ENCODE data around the gene MACO1.
"Not testable (repeated sequence)": the region's sequence is repeated elsewhere in the genome, so short reads cannot be mapped to it uniquely, and the experiment has no call there.

MACO1 gene

DNA sequence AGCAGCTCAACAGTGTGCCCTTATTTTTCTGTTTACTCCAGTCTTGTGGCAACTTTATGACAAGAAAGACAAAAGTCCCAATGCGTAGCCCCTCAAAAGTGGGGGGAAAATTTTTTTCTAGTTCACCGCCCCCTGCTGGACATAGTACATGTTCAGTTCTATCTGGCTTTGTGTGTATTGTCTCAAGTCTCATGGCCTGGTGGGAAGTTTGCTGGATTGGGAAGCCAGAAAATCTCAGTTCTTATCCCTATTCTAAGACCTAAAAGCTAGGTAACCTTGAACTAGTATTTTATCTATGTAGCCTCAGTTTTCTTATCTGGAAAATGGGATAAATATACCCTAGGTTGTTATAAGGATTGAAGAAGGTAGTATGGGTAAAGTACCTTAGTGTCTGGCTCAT lies 56.9 kb downstream of the MACO1 start:
- no peak for DNase-seq (ENCODE audit: low read depth)

DNA sequence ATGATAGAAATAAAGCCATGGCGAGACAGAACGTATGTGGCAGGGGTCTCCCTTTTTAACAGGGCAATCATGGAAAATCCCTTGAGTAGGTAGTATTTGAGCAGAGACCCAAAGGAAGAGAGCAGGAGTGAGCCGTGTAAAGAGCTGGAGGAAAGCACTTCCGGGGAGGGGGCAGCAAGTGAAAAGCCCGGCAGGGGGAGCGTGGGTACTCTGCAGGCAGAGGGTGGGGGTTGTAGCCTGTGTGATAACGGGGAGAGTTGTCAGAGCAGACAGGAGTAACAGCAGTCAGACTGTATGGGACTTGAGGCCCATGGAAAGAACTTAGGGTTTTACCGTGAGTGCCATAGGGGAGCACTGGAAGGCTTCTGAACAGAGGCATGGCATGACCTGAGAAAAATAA lies 61.6 kb downstream of the MACO1 start:
- DNase-seq (ENCODE audit: low read depth), result no peak

DNA sequence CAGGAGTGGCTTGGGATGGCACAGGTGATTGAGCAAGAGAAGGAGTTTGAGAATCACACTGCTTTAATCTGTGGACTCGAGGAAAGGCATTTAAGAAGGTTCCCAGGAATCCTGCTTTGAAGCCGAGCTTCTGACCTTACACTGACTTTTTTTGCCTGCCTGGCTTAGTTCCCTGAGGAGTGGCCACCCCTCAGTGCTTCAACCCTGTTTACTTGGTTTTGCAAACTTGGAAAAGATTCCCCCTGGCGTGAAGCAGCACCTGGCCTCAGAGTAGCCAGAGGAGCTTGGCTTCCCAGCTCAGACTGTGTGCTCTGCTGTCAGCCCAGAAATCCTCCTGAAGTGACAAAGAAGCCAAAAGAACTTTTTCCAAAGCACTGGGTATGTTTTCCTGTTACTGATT lies 64.3 kb downstream of the MACO1 start:
- no peak for DNase-seq (ENCODE audit: low read depth)

DNA sequence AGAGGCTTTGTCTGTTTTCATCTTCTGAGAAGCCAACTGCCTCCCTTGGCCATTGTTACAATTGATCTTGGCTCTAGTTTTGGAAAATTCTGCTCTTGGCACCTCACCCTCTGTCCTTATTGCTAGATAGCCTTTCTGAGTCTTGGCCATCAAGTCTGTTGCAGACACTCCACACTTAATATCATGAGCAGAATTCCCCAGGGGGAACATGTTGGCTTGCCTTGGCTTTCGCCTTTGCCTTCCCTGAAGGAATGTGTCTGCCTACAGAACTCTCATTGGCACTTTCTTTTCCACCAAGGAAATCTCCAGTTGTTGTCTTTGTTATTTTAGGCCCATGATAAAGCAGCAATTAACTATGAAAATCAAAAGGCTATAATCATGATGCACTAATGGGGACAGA lies 70.0 kb downstream of the MACO1 start:
- no peak for DNase-seq (ENCODE audit: low read depth)

DNA sequence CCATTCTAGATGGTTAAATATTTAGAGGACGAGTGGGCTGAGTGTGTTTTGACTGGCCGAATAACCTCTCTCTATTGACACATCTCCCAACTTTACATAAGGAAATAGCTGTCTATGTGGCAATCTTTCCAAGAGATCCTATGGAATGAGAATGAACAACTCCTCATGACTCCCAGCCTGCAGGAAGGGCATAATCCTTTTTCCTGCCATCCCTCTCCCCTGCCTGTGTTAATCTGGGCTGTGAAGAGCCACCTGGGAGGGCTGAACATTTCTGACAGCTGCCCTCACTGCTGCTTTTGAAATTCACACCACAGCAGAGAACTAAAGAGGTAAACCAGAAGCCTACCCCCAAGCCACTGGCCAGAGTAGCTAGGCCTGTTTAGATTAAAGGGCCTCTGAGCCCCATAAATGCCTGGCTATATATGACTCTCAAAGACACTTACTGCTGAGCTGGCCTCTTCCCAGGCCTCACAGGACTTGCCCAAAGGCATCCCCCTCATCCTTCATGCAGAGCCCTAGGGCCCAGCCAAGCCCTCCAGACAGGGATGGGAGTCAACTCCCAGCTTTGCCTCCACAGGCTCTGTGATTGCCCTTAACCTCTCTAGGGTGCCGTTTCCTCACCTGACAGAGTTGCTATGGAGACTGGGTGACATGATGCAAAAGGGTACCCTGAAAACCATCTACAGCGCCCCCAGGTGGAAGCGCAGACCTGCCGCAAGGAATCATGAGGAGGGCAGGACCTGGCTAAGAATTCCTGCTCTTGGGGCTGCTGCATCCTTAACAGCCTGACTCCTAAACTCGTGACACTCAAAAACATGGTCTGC lies 70.8 kb downstream of the MACO1 start:
- DNase-seq (ENCODE audit: low read depth), result no peak

DNA sequence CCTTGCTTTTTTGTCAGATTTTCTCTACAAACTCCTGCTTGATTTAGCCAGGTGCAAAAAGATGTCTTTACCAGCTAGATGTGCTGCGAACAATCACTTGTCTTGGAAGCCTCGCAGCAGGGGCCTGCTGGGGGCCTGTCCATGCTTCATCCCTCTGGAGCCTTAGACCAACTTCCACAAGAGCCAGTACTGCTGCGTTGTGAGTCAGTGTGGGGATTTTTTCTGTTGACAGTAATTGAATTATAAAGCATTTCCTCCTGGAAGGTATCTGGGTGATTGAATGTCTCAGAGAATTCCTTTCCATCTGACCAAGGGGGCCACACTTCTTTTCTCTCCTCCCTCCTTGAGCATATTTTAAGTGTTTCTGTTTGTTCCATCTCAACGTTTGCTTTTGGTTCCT lies 72.3 kb downstream of the MACO1 start:
- peak; percentile 27 for DNase-seq (ENCODE audit: low read depth)

DNA sequence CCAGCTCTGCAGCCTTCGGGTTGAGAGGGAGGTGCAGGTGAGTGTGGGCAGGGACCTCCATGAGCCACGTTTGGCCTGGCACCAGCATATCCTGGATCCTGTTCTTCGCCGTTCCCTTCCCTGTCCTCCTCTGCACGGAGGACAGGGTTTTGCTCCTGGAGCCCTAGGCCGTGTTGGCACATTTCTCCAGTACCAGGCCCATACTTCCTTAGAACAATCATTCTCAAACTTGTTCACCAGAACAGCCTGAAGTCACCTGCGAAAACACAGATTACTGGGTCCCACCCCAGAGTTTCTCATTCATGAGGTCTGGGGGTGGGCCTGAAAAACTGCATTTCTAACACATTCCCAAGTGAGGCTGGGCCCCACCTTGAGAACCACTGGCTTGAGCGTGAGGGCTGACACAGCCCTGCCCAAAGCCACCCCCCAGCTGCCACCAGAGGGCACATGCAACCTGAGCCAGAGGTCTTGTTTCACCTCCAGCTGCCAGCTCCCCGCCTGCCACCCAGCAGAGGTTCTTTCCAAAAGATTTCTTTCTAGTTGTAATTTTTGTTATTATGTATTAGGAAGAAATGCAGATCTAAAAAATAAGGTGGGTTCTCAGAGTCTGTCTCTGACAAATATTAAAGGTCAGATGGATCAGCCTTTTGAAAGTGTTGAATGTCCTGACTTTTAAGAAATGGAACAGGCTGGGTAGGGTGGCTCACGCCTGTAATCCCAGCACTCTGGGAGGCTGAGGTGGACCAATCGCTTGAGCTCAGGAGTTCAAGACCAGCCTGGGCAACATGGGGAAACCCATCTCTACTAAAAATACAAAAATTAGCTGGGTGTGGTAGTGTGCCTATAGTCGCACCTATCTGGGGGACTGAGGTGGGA lies 73.1 kb downstream of the MACO1 start:
- no peak for DNase-seq (ENCODE audit: low read depth)

DNA sequence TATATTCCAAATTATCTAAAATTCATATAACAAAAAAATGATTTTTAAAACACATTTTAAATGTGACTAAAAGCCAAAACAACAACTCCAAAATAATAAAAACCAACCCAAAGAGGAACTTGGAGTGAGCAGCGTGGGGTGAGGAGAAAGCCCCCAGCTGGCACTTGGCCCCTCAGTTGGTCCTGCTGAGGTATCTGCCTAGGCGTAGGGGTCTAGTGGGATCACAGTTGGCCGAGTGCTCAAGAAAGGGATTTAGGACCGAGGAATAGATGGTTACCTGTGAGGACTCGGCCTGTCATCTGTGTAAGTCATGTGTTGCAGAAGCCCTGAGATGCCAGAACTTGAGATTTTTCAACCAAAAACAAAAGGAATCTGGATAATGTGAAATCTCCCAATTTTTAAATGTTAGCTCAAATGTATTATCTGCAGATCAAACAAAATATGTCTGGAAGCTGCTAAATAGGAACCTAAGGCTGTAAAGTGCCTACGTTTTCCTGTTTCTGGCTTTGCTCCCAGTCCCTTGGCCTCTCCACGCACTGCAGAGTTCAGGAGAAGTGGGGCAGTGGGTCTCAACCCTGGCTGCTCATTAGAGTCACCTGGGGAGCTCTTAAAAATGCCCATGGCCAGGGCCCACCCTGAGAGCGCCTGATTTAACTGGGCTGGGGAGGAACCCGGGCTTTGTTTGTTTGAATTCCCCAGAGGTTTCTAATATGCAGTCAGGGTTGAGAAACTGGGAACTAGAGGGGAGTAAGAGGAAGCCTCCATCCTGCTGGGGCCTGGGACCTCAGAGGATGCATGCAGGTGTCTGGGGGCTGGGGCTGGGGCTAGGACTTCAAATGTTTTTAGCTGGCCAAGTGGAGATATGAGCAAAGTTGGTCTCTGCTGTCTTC lies 74.3 kb downstream of the MACO1 start:
- DNase-seq (ENCODE audit: low read depth), result no peak

DNA sequence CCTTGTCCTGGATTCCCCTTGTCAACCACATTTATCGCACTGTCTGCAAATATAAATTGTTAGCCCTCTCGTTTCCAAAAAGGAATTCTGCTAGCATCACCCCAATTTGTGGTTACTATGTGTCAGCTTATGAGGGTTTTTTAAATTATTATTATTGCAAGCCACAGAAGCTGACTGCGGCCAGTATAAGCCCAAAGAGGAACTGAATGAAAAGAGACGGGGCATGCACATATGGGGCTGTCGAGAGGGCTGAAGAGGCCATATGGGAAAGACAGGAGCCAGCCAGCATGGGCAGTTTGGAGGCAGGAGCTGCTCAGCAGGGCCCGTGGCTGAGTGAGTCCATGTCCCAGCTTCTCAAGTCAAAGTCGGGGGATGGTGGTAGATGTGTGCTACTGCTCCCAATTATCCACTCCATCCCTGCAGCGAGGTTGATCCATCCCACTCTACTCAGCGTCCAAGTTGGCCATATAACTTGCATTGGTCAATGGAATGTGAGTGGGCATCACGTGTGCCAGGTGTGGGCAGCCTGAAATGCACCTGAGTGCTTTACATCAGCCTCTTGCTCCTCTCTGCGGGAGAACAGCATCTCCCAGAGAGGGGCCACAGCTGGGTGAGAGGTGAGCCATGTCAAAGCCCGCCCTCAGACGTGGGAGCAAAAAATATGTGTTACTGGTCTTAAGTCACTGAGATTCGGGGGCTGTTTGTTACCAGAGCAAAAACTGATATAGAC lies 75.1 kb downstream of the MACO1 start:
- no peak for DNase-seq (ENCODE audit: low read depth)

DNA sequence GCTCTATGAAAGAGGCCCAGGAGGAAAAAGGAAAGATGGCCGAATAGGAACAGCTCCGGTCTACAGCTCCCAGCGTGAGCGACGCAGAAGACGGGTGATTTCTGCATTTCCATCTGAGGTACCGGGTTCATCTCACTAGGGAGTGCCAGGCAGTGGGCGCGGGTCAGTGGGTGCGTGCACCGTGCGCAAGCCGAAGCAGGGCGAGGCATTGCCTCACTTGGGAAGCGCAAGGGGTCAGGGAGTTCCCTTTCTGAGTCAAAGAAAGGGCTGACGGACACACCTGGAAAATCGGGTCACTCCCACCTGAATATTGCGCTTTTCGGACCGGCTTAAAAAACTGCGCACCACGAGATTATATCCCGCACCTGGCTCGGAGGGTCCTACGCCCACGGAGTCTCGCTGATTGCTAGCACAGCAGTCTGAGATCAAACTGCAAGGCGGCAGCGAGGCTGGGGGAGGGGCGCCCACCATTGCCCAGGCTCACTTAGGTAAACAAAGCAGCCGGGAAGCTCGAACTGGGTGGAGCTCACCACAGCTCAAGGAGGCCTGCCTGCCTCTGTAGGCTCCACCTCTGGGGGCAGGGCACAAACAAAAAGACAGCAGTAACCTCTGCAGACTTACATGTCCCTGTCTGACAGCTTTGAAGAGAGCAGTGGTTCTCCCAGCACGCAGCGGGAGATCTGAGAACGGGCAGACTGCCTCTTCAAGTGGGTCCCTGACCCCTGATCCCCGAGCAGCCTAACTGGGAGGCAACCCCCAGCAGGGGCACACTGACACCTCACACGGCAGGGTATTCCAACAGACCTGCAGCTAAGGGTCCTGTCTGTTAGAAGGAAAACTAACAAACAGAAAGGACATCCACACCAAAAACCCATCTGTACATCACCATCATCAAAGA lies 76.1 kb downstream of the MACO1 start:
- not testable (repeated sequence) for DNase-seq (ENCODE audit: low read depth)

DNA sequence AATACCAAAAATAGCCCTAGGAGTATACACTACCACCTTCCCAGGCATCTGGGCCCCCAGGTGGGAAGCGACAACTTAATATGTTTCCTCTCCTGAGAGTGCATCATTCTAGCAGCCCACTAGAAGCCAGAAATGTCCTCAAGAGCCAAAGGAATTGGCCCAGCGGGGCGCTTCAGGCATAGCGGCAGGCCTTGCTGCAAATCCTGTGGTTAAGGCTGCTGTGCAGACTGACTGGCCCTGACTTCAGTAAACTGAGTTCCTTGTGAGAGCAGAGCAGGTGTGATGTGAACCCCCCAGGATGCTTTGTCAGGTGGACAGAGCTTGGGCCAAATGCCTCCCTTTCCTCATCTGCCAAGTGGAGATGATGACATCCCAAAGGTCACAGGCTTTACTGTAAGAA lies 83.0 kb downstream of the MACO1 start:
- DNase-seq (ENCODE audit: low read depth), result no peak

DNA sequence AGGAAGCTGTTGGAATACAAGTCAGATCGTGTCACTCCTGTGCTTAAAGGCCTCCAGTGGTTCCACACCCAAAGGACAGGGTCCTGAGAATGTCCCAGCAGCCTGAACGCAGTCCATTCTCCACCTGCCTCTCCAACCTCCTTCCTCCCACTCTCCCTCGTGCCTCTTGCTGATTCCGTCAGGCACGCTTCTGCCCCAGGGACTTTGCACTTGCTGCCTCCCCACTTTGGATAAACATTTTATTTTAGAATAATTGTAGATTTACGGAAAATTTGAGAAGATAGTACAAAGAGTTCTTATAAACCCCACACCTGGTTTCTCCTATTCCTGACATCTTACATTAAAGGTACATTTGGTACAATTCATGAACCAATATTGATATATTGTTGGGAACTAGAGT lies 84.3 kb downstream of the MACO1 start:
- DNase-seq (ENCODE audit: low read depth), result no peak

DNA sequence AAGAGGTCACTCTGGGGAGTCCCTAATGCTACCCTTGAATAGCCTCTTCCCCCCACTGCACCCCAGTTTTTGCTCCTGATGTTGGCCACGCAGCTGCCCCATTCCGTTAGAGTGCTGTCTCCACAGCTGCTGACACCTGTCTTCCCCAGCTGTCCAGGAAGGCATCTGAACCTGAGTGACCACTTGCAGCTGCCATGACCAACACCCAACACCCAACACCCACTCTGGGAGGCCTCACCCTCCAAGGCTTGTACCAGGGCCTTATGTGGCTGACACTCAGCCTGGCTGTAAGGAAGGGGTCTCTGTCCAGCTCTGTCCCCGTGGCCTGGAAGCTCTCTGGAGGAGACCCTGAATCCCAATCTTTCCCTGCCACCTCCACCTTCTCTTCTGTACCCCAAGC lies 86.0 kb downstream of the MACO1 start:
- DNase-seq (ENCODE audit: low read depth), result no peak

DNA sequence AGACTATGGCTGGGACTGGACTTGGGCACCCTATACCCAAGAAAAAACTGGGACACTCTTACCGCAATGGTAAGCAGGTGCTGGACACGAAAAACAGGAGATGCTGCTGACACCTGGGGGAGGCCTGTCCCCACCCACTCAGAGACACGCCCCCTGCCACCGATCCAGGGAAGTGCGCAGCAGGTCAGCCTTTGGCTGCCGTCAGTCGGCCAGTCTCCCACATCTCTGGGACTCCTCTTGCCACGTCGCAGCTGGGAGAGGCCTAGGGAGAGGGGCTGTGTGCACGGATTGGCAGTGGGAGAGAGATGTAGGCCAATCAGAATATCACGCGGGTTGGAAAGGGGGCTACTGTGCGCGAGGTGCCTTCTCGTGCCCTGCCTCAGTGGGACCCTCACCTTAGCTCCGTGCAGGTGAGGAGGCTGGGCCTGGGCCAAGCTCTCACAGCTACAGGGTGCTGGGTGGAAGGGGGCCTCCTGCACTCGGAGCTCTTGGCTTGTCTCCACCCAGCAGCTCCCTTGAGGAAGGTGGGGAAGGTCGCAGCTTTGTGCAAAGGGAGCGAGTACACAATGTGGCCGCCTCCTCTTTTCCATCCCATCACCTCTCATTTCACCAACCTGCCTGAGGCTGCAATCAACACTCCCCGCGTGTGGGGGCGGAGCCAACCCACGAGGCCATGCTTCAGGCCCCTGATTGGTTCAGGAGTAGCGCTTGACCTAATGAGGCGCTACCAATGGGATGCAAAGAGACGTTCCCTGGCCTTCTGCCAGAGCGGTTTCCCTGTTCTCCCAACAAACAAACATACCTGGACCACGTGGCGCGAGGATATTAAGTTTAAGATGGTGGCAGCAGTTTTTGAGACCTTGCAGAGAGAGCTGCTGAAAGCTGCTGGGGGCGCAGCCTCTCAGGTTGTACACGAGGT lies 87.0 kb downstream of the MACO1 start:
- DNase-seq (ENCODE audit: low read depth), result no peak

DNA sequence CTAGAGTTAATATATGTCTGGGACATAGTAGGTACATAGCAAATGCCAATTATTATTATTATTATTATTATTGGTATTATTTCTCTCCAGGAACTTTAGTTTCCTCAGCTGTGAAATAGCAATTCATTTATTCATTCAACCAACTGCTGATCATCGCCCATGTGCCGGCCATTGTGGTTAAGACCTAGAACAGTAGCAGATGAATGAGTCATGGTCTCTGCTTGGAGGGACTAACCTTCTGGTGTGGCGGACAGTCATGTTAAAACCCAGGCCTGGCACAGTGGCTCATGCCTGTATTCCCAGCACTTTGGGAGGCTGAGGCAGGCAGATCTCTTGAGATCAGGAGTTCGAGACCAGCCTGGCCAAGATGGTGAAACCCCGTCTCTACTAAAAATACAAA lies 88.9 kb downstream of the MACO1 start:
- peak; percentile 81 for DNase-seq (ENCODE audit: low read depth)

DNA sequence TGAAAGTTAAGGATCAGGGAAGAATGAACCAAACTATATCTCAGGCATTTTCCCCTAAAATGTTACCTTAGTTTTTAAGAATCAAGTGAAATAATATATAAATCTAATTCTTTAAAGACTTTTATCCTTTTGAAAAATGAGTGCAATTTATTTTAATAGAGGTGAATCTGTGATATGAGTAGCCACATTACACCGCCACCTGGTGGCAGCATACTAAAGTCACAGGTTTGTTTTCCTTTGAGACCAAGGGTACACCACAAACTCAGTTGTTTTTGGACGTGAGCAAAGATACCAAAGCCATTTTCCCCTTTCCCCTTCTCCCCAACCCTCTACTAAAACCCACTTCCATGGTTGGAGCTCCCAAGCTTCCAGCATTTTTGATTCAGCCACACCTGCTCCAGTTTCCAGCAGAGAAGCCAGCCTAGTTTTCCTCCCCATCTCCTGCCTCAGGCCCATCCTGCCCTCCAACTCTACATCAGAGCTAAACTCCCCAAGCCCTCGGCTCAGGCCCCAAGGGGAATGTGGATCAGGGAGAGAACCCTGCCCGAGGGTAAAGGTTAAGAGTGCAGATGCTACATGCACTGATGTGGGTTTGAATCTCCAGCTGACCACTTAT lies 89.9 kb downstream of the MACO1 start:
- no peak for DNase-seq (ENCODE audit: low read depth)

DNA sequence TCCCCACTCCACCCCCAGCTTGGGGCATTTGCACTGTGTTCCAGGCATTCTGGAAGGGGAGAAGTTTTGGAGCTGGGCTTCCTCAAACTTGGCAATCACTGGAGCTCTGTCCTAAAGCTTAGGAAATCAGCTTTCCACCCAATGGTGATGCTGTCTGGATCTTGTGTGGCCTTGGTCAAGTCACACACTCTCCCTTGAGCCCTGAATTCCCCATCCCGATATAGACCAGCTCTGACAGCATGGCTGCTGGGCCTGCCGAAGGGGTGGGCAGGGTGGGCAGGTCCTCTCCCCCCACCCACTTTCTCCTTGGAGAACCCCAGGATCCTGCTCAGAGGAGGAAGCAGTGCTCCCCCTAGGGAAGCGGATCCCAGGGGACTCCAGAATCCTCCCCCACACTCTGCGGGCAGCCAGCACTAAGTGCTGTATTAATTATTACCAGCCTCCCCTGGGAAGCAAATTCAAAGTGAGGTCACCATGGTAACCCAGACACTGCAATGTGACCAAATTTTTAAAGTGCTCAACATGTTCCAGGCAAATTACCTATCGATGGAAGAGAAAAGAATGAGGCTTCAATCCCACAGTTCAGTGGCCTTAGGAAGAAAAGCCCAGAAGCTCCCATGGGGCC lies 91.4 kb downstream of the MACO1 start:
- no peak for DNase-seq (ENCODE audit: low read depth)

DNA sequence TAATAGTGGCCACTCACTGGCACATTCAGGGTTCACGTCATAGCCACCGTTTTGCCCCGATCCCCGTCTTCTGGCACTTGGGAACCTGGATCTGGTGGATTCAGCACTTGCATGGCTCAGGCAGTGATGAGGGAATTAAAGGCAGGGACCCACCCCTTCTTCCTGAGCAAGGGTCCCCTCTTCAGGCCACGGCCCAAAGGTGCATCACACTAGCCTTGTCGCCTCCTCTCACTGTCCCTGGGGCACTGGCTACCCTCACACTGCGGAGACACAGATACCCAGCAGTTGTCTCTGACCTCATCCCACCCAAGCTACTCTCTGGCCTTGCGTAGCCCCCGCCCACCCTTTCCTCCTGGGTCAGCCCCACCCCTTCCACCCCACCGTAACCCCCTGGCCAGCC lies 92.8 kb downstream of the MACO1 start:
- no peak for DNase-seq (ENCODE audit: low read depth)

All from non-pigmented ciliary epithelial cell (primary cell).